Endometrial microvascular endothelial cells (primary cell): ENCODE data around the gene PNMA1. TPM values are rescaled to one million over a fixed set of nuclear protein-coding genes. Genes with fewer than 3 reads are reported as not detected.

Experiments used
- in situ Hi-C: cut with HindIII; loops from 2 replicates; pipeline ENCODE4 v1.10.0; 2017; ENCODE audit warnings: low sequenced_read_pairs, low pct_unique_long_range_greater_than_20kb; ENCODE audit errors: inconsistent ontology term
- total RNA-seq: library from RNA; depleted of rRNA; stranded (reverse); fragments of >200 nt; gene quantifications from one replicate; pipeline ENCODE4 v1.2.3, GENCODE V29; 2015; ENCODE audit errors: inconsistent ontology term

Gene PNMA1
- total RNA-seq, 1 donor from 2014 or later, result 32.1 TPM

DNA sequence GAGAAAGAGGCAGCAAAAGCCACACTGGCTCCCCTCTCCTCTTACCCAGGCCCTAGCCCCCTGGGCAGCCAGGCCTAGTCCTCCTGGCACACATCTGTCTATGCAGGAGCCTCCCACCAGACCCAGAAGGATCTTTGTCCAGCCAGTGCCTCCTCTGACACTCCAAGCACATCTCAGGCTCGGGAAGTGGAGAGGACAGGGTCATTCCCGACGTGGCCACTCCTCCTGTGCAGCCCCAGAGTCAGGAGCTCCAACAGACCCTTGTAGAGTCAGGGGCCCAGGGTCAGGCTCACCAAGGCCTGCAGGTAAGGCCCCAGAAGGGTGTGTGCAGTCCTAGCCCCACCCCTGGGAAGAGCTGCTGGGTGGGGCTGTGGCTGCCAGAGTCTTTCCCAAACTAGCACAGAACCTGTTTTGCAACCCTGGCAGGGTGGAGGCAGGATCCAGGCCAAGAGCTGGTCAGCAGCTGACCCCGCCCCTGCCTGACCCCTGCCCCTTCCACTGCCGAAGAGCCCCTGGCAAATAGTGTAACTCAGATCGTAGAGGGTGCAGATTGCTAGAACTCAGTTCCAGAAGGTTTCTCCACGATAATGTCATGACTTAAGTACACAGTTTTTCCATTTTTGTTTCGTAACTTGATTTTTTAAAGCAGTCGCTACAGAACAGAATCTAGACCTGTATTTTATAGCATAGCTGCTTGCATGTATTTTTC, 26.6 kb upstream of the PNMA1 start:
- in situ Hi-C loops, result no loop called here

DNA sequence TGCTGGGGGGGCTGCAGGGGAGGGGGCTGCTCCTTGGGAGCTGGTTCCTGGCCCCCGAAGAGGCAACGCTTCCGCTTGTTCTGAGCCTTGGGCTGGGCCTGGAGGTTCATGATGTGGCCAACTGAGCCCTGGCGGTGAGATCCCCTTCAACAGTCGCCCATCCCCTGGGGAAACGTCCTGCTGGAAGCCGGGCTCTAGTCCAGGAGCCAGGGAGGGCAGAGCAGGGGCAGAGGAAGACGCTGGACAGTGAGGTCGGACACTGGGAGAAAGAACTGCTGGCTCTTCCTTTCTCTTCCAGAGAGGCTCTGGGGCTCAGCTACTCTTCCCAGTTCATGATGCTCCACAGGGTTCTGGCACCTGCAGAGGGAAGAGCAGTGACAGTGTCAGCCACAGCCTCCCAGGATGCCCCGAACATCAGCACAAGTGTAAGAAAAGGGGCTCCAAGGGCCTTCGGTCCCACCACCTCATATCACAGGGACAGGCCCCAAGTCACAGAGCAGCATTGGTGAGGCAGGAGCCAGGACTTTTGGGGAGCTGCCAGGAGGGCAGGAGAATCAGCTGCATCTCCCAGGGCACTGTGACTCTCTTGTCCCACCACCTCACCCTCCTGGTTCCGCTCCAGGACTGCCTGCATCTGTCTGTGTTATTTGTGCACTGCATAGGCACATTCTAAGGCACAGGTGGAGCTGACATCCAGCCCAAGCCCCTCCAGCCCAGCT, 25.9 kb upstream of the PNMA1 start:
- in situ Hi-C loops, result no loop called here

DNA sequence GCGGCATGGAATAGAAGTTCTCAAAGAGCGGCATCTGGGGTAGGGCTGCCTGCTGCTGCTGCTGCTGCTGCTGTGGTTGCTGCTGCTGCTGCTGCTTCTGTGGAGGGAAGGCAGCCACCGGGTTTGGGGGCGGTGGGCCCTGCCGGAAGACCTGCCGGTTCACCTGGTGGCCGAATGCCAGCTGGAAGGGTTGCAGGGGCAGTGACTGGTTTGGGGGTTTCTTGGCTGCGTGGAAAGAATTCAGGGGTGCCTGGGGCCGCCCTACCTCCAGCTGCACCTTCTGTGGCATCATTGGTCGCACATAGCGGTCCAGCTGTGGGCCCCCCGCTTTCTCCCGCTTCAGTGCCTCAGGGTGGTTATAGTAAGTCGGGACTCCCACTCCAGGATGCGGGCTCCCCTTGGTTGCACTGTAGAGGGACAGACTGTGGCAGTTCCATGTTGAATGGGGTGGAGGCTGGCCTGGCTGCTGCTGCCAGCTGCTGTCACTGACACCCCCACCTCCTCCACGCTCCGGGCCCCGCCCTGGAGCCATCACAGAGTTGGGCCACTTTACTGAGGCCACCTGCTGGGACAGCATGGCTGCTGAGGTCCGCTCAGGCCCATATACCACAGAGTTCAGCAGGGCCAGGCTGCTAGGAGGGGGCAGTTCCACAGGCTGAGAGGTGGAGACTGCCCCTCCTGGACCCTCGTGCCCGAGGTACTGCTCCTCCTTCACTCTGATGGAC, 25.2 kb upstream of the PNMA1 start:
- in situ Hi-C loops, result no loop called here

DNA sequence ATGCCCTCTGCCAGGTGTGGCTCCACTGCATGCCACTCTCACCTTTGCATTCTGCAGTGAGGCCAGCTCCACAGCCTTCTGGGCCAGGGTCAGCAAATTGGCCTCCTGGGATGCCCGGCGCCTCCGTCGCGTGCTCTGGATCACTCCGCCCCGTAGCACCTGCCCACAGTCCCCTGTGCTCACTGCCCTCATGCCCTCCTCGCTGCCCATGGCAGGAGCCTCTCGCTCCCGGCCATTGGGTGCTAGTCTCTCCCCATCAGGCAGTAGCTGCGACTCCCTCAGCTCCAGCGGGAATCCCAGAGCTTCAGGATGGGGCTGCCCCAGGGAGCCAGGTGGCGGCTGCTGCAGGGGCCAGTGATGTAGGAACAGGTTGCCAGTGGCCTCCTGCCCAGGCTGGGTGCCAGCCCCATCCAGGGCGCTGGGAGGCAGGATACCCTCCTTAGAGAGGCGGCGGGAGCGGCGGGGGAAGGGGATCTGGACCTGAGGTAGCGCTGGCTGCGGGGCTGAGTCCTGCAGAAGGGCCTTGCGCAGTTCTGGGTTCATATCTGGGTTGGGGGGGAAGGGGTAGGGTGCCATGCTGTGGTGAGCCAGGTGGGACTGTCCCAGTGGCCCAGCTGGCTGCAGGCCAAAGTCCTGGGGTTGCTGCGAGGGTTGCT, 24.5 kb upstream of the PNMA1 start:
- in situ Hi-C loops, result no loop called here

DNA sequence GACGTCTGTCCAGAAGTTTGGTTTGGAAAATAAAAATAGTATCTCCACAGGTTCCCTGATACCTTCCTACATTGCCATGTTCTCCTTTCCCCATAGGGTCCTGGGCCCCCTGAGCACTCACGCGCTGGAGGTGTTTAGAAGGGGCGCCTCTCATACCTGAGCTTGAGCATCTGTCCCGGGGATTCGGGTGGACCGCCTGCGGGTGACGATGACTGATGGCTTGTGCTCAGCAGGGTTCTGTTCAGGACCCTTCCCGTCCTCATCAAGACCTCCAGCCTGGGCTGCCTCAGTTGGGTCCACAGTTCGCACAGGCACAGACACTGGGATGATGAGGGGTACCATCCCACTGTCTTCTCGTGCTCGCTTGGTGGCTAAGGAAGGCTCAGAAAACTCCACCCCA, 22.7 kb upstream of the PNMA1 start:
- in situ Hi-C loops, result no loop called here

DNA sequence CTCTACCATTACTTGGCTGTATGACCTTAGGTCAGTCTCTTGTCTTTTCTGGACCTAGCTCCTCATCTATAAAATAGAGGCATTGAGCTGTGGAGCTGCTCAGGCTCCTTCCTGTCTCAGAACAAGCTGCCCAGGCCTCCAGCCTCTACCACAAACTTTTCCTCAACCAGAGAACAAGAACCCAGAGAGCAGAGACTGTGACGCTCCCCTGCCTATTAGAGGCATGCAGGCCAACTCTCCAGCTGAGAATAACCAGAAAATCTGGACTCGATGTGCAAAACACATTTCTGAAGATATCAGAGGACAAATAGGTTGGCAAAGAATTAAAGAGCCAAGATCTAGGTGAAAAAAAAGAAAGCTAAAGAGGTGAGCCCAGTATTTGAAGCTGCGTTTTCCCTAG, 17.8 kb upstream of the PNMA1 start:
- in situ Hi-C loops, result no loop called here

DNA sequence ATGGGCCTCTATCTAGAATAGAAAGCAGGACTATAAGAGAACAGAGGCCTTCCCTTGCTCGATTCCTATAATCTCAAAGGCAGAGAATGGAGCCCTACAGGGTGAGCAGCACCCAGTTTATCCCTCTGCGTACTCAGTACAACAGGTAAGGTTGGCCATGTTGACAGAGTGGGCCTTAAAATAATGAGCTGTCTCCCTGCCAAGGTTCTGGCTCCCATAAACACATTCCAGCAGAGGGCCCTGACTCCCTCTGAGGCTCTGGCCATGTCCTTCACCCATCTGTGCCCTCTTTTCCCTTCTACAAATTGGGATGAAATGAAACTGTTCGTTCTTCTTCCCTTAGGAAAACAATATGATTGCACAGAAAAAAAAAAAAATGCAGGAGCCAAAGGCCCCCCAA, 16.9 kb upstream of the PNMA1 start:
- in situ Hi-C loops, result no loop called here

DNA sequence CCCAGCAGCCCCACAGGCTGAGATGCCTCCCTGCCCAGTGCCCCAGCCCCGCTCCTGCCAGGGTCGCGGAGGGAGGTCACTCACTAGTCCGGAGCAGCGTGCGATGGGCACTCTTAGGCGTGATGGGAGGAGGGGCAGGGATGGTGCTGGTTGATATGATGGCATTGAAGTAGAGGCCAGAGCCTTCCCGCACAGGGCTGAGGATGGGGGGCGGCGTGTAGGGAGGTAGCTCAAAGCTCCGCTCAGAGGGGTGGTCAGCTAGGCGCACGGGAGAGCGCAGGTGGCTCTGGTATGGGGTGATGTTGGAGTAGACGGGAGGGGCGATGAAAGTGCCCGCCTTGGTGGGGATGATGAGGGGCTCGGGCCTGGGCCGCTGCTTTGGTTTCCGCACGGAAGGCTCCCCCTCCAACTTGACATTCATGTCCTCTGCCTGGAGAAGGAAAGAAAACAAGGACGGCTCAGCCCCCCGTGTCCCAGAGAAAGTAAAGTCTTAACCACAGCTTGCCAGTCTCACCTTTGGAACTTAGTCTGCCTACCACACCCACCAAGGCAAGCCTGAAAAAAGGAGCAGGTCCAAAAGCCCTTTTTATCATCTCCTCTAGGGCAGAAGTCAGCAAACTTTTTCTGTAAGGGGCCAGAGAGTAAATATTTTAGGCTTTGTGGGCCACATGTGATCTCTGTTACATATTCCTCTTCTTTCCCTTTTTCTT, 15.5 kb upstream of the PNMA1 start:
- in situ Hi-C loops, result no loop called here

DNA sequence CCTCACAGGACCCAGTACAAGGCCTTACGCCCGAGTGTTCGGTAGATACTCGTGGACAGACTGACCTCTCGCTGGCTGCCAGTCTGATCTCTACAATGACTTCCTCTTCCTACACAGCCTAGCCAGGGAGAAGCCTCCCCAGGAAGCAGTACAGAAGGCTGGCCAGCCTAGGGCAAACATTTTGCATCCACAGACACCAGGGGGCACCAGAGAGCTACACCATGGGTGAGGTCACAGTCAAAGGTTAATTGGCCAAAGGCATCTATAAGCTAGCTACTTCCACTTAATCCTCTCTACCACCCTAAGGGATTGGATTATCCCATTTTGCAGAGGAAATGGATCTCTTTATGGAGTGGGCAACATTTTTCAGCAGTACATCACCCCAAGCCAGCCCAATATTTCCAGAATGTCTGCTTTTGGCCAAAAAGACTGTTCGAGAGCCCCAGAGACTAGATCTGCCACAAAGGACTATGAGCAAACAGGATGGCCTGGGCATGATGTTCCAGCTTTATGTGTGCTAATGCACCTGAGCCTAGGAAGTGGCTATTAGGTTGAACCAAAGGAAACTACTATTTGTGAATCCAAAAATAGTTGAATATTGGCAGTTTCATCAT, 14.6 kb upstream of the PNMA1 start:
- in situ Hi-C loops, result no loop called here

DNA sequence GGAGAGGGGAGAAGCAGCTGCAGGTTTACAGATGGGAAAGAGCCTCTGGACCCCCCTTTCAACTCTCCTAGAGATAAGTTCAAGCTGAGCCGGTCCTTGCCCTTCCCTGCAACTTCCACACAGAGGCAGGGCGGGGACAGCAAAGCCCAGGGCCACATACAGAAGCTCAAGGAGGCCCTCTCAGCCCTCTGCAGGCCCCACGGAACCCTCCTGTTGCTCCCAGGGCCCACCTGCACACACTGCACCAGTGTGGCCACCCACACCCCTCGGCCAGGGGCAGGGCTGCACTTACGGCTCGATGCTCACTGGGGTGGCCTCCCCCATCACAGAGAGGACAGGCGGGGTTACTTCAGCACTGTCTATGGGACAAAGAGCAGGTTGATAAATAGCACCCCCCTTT, 13.0 kb upstream of the PNMA1 start:
- in situ Hi-C loops, result no loop called here

DNA sequence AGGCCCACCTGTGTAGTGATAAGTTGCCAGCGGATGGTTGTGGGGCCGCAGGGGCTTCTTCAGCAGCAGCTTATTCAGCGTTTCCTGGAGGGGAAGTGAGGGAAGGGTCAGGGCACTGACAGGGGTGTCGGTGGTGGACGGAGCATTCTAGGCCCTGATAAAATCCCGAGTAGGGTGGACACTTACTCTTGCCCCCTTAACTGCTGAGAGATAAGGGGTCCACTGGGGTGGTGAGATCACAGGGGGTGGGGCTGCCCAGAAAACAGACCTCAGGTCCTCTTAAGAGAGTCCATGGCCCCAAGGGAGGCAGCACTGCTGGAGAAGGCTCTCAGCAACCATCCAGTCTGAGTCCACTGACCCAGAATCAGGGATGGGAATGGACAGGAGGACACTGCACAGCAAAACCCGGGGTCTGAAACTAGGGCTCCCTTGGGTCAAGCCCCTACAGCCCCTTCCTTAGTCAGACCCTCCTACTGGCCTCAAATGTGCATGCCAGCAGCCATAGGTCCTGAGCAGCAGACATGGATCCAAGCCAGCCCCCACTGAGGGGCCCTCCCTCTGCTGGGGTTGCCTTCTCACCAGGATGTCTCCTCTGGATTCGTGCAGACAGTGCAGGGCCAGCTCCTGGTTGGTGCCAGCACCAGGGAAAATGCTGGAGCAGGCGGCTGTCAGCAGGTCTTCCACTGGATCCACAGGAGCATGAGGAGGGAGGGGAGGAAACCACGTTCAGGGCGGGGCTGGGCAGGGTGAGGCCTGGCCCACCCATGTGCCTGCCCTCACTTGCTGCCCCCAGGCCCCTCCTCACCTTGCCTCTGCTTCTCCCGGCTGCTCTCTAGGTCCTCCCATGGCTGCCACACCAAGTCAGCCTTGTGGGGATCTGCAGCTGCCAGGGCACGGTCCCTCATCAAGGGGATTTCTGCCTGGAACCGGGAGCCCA, 12.1 kb upstream of the PNMA1 start:
- in situ Hi-C loops, result no loop called here

DNA sequence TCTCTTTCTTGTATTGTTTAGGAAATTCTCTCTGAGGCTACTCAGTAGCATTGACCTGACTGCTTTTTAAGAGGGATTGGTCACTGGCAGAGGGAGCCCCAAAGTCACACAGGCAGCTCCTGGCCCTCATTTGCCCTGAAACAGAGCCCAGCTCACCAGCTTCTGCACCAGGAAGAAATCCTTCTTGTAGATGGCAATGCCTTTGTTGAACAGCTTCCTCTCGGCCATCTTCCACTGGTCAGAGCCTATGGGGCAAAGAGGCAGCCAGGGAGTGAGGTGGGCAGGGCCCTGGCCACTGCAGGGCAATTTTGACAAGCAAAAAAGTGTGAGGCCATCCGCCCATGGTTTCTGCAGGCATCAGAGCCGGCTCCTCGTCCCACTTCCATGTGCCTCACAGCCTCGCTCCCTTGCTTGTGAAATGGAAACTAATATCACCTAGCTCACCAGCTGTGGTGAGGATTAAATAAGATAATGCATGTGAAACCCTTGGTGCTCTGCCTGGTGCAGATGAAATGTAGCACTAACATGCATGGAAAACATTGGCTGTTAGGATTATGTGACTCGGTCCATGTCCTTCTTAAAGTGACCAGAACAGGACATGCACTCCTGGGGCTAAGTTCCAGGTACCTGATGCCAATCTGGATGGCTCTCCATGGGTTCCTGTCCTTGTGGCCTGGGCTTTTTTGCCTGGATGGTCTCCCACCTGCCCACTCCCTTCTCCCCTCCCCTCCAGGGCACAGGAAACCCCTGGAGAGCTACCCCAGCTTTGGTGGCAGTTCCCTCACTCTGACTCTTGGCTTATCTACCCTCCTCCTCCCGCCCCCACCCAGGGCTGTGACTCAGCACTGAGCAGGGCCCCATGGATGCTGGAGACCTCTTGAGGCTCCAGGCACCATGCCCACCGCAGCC, 11.2 kb upstream of the PNMA1 start:
- in situ Hi-C loops, result no loop called here

DNA sequence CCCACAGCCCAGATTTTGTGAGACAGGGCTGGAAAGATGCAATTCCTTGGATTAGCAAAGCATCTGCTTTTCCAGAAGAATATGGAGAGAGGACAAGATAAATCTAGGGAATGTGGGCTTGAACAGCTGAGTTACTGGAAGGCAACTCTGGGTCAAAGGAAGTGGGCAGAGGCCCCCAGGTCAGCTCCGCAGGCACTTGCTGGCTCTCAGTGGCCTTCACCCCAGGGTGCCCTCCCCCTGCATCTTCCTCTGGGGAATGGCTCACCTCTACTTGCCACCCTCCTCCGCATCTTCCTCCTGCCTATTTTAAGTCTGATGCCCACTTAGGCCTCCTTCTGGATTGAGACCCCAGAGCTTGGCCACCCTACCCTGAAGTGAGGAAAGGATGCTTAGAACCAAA, 10.5 kb upstream of the PNMA1 start:
- in situ Hi-C loops, result no loop called here

DNA sequence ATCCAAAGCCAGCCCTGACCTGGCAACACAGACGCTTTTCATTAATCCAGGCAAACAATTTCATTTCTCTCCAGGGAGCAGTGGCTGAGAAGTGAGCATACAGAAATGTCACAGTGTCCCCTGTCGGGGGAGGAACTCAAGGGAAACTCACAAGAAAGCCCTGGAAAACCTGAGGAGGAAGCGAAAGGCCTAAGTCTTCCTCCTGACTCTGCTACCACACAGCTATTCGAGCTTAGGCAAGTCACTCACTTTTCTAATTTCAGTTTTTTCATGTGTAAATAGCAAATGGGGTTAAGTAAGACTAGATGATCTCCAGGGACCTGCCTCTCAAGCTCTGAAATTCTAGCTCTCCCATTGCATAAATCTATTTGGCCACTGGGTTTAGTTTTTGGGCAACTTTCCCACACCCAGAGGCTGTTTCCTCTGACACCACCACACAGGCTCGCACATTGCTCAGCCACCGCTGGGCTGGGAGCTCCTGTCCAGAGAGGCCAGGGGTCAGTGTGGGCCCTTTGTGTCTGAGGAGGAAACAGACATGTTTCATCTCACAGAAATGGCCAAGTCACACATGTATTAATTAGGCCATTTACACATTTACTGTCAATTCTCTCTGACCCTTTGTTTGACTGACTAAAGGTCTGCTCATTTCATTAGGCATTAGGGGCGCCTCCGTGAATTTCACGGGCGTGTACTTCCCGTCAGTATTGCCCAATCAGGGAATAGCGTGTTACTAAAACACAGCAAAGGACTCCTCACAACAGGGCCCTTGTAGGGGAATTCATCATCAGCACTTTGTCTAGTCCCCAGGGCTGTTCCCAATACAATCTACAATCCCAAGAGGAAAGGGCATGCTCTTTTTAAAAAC, 9.8 kb upstream of the PNMA1 start:
- in situ Hi-C loops, result no loop called here

DNA sequence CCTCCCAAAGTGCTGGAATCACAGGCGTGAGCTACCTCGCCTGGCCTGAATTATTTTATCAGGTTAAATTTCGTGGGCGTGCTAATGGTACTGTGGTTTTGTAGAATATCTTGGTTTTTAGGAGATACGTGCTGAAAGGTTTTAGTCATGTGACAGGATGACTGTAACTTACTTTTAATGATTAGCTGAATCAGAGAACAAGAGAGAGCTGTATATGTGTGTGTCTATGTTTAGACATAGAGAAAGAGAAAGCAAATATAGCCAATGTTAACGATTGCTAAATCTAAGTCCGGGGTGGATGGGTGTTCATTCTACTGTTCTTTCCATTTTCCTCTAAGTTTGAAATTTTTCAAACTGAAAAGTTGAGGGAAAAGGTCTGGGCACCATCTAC, 9.2 kb upstream of the PNMA1 start:
- in situ Hi-C loops, result no loop called here

DNA sequence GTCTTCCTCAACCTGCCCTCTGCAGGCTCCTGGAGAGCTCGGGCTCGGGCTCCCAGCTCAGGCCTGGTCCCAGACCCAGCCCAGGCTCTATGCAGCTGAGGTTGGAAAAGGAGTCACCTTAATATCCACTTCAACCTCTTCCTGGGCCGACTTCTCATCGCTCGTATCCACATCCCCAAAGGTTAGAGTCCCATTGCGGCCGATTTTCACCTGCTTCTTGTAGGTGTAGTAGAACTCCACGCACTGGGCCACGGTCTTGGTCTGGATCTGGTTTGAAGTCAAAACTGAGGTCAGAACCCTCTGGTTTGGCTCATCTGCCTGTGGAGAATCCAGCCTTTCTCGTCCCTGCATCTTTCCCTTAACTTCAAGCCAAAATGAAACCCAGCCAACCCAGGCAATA, 8.4 kb upstream of the PNMA1 start:
- in situ Hi-C loops, result no loop called here
